Body of pancreas (tissue), 4 donors: ENCODE measurements around the gene AQP2. TPM values are rescaled to one million over a fixed set of nuclear protein-coding genes. Genes with fewer than 3 reads are reported as not detected.

Experiments used
- ATAC-seq: fragments of 150-250 bp; one replicate; pipeline ENCODE4 v1.9.1; 2016
- DNase-seq, 4 donors: peaks; one replicate each; pipeline ENCODE4 v3.0.0-alpha.2; 2019
- H3K27ac ChIP-seq, 4 donors: fragments of 200-600 bp; sonication (generic); 1 replicate in 3 of 4; 2 replicates in 1 of 4; pipeline versions ENCODE4 v1.5.1 to v1.6.1; 2016 to 2019; ENCODE audit warnings: mild to moderate bottlenecking in 1 of 4, mixed read lengths in 1 of 4, moderate library complexity in 1 of 4
- H3K27me3 ChIP-seq, 2 donors: fragments of 200-600 bp; sonication (generic); one replicate each; pipeline ENCODE4 v1.6.0; 2016; ENCODE audit warnings: mild to moderate bottlenecking in 1 of 2
- H3K36me3 ChIP-seq, 2 donors: fragments of 200-600 bp; sonication (generic); replicated peaks in 1 of 2; 2 replicates each; pipeline ENCODE4 v1.5.1; 2016; ENCODE audit warnings: low read depth in 2 of 2; ENCODE audit not compliant: insufficient read depth in 1 of 2
- H3K4me1 ChIP-seq: fragments of 200-600 bp; sonication (generic); one replicate; pipeline ENCODE4 v1.6.0; 2016
- H3K4me3 ChIP-seq, 2 donors: fragments of 200-600 bp; sonication (generic); 1 replicate in 1 of 2; 2 replicates in 1 of 2; pipeline ENCODE4 v1.5.1; 2016 to 2019
- H3K9me3 ChIP-seq, 3 donors: fragments of 200-600 bp; sonication (generic); 1 replicate in 2 of 3; 2 replicates in 1 of 3; pipeline ENCODE4 v1.5.1; 2016
- POLR2A ChIP-seq, 3 donors: fragments of 450-650 bp; IDR thresholded peaks; one replicate each; pipeline ENCODE4 v1.6.1; 2016; ENCODE audit warnings: antibody characterized with exemption in 3 of 3, mild to moderate bottlenecking in 2 of 3
- WGBS, 2 donors: methylation state at CpG; one replicate each; pipeline ENCODE4 v1.1.5; 2017; 5-methylcytosine and 5-hydroxymethylcytosine counted together
- intact Hi-C: fragments of 100-400 bp; cut with DNase I; formaldehyde crosslinking; loops from one replicate; pipeline ENCODE4 v1.15.1; 2023
- total RNA-seq, 2 donors: library from RNA; depleted of rRNA; stranded (reverse); fragments of >200 nt; gene quantifications; one replicate each; pipeline ENCODE4 v1.1.0, GENCODE V29; 2016
- TF ChIP-seq, protein P1 (sequence below), 7 experiments: fragments of 450-650 bp in 4 of 7; fragments of 200-600 bp in 3 of 7; sonication (generic) in 3 of 7; IDR thresholded peaks; one replicate each; pipeline ENCODE4 v1.5.1; 2016 to 2019; ENCODE audit warnings: antibody characterized with exemption in 7 of 7

AQP2 gene
- total RNA-seq, 2 donors from 2014 or later, result not detected

DNA sequence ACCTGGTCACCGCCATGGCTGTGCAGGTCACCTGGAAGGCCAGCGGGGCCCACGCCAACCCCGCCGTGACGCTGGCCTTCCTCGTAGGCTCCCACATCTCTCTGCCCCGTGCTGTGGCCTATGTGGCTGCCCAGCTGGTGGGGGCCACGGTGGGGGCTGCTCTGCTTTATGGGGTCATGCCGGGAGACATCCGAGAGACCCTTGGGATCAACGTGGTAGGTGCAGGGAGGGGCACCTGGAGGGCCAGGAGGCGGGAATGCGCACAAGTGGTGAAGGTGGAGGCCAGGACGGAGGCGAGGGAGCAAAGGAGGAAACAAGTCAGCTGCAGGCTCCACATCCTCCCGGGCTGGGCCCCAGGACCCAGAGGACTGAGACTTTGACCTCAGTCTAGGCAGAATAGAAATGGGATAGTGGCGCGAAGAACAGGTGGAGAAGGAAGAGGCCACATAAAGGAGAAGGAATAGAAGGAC is 22.9 kb downstream of the AQP2 start:
- TF ChIP-seq POLR2A (IDR thresholded peaks at IDR 0.05), result no peak
- TF ChIP-seq, protein P1, sequence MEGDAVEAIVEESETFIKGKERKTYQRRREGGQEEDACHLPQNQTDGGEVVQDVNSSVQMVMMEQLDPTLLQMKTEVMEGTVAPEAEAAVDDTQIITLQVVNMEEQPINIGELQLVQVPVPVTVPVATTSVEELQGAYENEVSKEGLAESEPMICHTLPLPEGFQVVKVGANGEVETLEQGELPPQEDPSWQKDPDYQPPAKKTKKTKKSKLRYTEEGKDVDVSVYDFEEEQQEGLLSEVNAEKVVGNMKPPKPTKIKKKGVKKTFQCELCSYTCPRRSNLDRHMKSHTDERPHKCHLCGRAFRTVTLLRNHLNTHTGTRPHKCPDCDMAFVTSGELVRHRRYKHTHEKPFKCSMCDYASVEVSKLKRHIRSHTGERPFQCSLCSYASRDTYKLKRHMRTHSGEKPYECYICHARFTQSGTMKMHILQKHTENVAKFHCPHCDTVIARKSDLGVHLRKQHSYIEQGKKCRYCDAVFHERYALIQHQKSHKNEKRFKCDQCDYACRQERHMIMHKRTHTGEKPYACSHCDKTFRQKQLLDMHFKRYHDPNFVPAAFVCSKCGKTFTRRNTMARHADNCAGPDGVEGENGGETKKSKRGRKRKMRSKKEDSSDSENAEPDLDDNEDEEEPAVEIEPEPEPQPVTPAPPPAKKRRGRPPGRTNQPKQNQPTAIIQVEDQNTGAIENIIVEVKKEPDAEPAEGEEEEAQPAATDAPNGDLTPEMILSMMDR (IDR thresholded peaks at IDR 0.05), result no peak

DNA sequence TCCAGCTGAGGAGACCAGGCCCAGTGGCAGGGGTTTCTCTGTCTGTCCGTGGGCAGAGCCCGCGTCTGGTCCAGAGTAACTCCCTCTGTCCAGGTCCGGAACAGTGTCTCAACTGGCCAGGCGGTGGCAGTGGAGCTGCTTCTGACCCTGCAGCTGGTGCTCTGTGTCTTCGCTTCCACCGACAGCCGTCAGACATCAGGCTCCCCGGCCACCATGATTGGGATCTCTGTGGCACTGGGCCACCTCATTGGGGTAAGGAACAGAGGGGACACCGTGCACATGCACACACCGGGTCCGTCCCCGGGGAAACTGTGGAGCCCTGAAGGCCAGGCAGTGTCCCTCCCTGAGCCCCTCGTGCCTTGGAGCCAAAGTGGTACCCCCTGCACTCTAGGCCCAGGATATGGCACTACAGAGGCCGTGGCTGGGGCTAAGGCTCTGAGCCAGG is 23.7 kb downstream of the AQP2 start:
- peak; percentile 84 for ATAC-seq

More for the DNA sequence above, 22.9 kb downstream of the AQP2 start:
- Histone ChIP-seq H3K27me3 (no peaks in the 10 kb centered on the region), H3K4me1 (no peaks in the 10 kb centered on the region), H3K9me3 (no peaks in the 10 kb centered on the region), H3K36me3 (no peaks in the 10 kb centered on the region), H3K4me3 (no peak overlapping the region), H3K27ac (no peak overlapping the region)
- no peak for ATAC-seq
- DNase-seq, result peak in 1 of 4 donors; percentile 9
- WGBS, 2 donors, result 70 to 71% methylated on average over 14 to 16 of the region's 19 CpGs
- intact Hi-C loops, result loop anchor here (5.0 kb wide), 1 partner anchor 89 kb away; no protein-coding TSS in a partner anchor

DNA sequence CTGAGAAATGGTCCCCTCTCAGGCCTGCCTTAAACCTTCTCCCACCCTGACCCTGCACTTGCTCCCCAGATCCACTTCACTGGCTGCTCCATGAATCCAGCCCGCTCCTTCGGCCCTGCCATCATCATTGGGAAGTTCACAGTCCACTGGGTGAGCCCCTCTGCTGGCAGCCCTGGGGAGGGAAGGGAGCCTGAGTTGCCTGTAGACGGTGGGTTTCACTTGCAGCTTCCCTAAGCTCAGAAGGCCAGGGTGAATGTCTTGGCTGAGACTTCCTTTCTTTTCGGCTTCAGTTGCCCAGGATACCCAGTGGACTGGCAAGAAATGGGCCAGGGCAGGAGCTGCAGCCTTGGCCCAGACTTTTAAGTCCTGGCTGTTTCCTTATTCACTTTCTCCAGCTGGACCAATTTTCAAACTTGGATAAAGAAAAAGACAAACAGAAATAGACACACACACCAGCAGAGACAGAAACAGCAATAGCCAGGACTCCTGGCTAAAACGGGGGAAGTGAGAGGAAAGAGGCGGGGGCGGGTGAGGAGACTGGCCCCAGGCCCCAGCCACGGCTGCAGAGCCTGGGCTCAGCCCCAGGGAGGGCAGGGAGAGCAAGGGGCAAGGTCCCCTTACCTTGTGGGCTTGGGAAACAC is 24.3 kb downstream of the AQP2 start:
- Histone ChIP-seq H3K27ac (no peak overlapping the region), H3K9me3 (no peaks in the 10 kb centered on the region), H3K27me3 (no peaks in the 10 kb centered on the region), H3K4me3 (no peak overlapping the region), H3K4me1 (peaks cover 5% of the 10 kb centered on the region), H3K36me3 (no peaks in the 10 kb centered on the region)
- 51 to 56% methylated on average over 6 to 8 of the region's 8 CpGs for WGBS, 2 donors
- TF ChIP-seq, protein P1 (IDR thresholded peaks at IDR 0.05), result no peak
- TF ChIP-seq POLR2A (IDR thresholded peaks at IDR 0.05), result no peak
- intact Hi-C loops, result loop anchor here (5.0 kb wide), 1 partner anchor 88 kb away; no protein-coding TSS in a partner anchor
- no peak for ATAC-seq
- no peak for DNase-seq

More for the DNA sequence above, 23.7 kb downstream of the AQP2 start:
- H3K9me3 ChIP-seq, result no peaks in the 10 kb centered on the region
- TF ChIP-seq POLR2A (IDR thresholded peaks at IDR 0.05), result no peak
- TF ChIP-seq, protein P1 (IDR thresholded peaks at IDR 0.05), result peak in 6 of 7 experiments; percentile 34 to 61 (median 54)
- no peak overlapping the region for H3K4me3 ChIP-seq
- 31% methylated on average over 15 of the region's 15 CpGs; no CpG with 5 or more reads in 1 of the 2 donors for WGBS, 2 donors
- intact Hi-C loops, result loop anchor here (5.0 kb wide), 1 partner anchor 88 kb away; no protein-coding TSS in a partner anchor
- H3K4me1 ChIP-seq, result peaks cover 5% of the 10 kb centered on the region
- DNase-seq, result peak; percentile 63 to 77 (median 74)
- H3K27ac ChIP-seq, result no peak overlapping the region
- no peaks in the 10 kb centered on the region for H3K27me3 ChIP-seq
- H3K36me3 ChIP-seq, result no peaks in the 10 kb centered on the region

DNA sequence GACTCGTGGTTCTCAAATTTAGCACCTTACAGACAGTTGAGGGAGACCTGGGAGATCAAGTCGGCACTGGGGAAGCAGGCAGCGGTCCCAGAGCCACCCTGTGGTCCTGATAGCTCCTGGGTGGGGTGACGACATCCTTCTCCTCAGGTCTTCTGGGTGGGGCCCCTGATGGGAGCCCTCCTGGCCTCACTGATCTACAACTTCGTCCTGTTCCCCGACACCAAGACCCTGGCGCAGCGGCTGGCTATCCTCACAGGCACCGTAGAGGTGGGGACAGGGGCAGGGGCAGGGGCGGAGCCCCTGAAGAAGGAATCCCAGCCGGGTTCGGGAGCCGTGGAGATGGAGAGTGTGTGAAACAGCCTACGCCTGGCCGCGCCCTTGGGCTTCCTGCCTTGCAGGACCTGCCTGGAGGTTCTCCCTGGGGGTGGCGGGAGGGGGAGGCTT is 24.8 kb downstream of the AQP2 start:
- 65 to 70% methylated on average over 12 to 17 of the region's 17 CpGs for WGBS, 2 donors

More for the DNA sequence above, 24.8 kb downstream of the AQP2 start:
- DNase-seq (no peak), ATAC-seq (no peak)
- H3K36me3 ChIP-seq, result no peaks in the 10 kb centered on the region
- intact Hi-C loops, result no loop called here
- H3K9me3 ChIP-seq, result no peaks in the 10 kb centered on the region
- peaks cover 5% of the 10 kb centered on the region for H3K4me1 ChIP-seq
- no peak overlapping the region for H3K27ac ChIP-seq
- no peaks in the 10 kb centered on the region for H3K27me3 ChIP-seq
- H3K4me3 ChIP-seq, result no peak overlapping the region
- no peak for TF ChIP-seq POLR2A (IDR thresholded peaks at IDR 0.05)
- TF ChIP-seq, protein P1 (IDR thresholded peaks at IDR 0.05), result no peak
